Kidney glomerular epithelial cell (primary cell): ENCODE results near the gene ATP11B.

Source experiments
- DNase-seq: peaks from one replicate; lab custom pipeline; 2025; lab: John Stamatoyannopoulos, UW

Gene ATP11B

DNA sequence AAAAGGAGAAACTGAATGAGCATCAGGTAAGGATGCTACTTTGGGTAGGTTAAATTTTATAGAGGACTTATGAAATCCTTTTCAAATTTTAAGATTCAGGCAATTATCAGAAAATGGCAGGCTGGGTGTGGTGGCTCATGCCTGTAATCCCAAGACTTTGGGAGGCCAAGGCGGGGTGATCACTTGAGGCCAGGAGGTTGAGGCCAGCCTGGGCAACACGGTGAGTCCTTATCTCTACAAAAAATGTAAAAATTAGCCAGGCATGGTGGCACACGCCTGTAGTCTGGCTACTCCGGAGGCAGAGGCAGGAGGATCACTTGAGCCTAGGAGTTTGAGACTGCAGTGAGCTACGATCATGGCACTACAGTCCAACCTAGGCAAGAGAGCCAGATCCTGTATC is 163.9 kb downstream of the ATP11B start:
- DNase-seq: no peak

GRCh38 chr3:182957676-182958266 is 164.5 kb downstream of the ATP11B start:
- no peak for DNase-seq

DNA sequence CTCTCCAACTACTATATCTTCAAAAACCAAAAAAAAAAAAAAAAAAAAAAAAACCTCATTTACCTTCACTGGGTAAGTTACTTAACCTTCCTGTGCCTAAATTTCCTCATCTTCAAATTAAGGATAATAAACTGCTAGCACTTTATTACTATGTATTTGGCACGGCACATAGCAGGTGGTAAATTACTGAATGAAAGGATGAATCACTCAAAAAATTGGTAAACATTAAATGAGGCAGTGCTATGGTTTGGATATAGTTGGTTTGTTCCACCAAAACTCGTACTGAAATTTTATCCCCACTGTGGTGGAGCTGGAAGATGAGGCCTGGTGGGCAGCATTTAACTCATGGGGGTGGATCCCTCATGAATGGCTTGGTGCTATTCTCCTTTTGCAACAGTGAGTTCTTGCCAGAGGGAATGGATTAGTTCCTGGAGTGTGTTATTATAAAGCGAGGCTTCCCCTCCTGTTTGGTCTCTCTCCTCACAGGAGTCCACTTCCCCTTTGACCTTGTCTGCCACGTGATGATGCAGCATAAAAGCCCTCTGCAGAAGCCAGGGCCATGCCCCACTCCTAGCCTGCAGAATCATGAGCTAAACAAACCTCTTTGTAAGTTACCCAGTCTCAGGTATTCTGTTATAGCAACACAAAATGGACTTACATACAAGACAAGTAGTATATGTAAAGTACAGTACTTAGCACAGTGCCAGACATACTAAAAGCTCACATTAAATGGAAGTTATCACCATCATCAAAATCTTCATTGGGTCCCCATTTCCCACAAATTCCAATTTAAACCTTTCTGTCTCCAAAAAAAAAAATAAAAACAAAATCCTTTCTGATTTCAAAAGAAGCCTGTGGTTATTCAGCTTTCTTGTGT is 166.4 kb downstream of the ATP11B start:
- no peak for DNase-seq

DNA sequence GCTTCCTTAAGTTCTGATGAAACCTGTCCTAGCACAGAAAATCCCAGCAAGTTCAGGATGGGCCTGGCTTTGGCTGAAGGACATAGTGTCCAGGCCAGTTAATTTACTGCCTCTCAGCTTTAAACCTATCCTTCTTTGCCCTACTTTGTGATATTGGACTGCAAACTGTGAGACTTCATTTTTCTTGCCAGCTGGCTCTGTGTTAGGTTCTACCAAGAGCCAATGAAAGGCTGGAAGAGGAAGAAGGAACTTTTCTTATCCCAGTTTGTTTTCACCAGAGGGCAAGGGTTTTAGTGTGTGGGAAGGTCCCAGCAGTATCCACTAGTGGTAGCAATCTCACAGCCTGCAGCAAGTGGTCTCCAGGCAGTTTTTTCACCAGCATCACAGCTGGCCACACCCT is 168.9 kb downstream of the ATP11B start:
- no peak for DNase-seq

DNA sequence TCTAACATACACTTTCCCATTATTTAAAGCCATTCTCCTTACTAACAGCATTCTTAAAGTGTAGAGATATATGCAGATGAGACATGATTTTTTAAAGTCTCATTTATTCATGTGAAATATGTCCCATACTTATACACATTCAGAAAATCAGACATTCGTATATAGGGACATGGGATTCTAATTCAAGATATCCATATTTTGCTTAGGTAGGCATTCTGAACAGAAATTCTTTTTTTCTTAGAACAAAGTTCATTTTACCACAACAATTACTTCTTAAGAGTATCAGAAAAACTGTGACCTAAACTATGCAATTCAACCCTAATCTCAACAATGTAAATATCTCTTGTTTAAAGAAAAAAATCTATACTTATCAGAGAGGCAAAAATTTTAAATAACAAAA is 170.9 kb downstream of the ATP11B start:
- no peak for DNase-seq

DNA sequence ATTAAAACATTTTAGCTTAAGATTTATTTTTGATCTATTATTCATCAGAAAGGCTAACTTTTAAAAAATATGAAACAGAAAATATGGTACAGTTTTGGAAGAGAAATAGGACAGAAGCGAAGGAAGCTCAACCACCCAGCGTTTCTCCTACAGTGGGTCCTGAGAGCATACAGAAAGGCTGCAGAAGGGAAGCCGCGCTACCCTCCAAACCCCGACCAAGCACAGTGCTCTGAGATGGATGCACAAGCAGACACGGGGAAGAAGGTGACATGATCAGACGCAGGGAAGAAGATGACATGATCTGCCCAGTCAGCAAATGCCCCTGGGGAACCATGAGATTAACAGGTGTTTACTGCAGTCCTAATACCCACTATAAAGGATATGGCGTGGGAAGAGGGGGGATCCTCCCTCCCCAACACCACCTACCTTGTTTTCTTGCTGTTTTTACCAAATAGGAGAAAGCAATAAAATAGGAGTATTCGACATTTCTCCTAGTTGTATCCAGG is 172.6 kb downstream of the ATP11B start:
- DNase-seq: no peak

- DNase-seq: no peak
Observed at GRCh38 chr3:182967218-182968204, 174.2 kb downstream of the ATP11B start.

- peak; percentile 34 for DNase-seq
Observed at GRCh38 chr3:182969277-182969676, 176.0 kb downstream of the ATP11B start.

DNA sequence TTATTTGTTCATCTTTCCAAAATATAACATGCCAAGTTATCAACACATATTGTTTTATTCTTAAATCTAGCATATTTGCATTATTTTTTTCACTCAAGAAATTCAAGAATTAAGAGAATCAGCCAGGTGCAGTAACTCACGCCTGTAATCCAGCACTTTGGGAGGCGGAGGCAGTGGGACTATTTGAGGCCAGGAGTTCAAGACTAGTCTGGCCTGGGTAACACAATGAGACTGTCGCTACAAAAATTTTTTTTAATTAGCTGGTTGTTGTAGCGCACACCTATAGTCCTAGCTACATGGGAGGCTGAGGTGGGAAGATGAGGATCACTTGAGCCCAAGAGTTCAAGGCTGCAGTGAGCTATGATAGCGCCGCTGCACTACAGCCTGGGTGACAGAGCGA is 176.5 kb downstream of the ATP11B start:
- no peak for DNase-seq

- DNase-seq: no peak
Observed at GRCh38 chr3:182970811-182971418, 177.6 kb downstream of the ATP11B start.
